GM12864 (cell line): Measurements from ENCODE around the gene SNRNP70.
A peak's percentile ranks its signal among the peaks of the same experiment; 100 is the strongest.
"Not testable (repeated sequence)": the region's sequence is repeated elsewhere in the genome, so short reads cannot be mapped to it uniquely, and the experiment has no call there.

Source experiments
- DNase-seq: peaks from one replicate; pipeline ENCODE4 v3.0.0-alpha.2; 2011; ENCODE audit warnings: low read depth
- H3K4me3 ChIP-seq: 2 replicates; pipeline ENCODE4 v1.5.1; 2011; ENCODE audit warnings: mild to moderate bottlenecking, low read depth, low read length, control low read depth
- CTCF ChIP-seq: IDR thresholded peaks from 2 replicates; pipeline ENCODE4 v1.5.1; 2011; ENCODE audit warnings: low read depth, mild to moderate bottlenecking, moderate library complexity, low read length, control low read depth, inconsistent platforms; ENCODE audit errors: missing control alignments

SNRNP70 gene

GRCh38 chr19:49085020-49085867, at the start of gene SNRNP70:
TSS of gene SNRNP70 (plus strand) at chr19:49085451. CDS start at chr19:49086415, 964 bp downstream.
- DNase-seq = peak; percentile 97
- no peak for TF ChIP-seq CTCF
- peak within 1 kb of the TSS; percentile 97 for H3K4me3 ChIP-seq

GRCh38 chr19:49036815-49037214, 48.4 kb upstream of the SNRNP70 start, which contains the start of gene CGB1:
TSS of gene CGB1 (minus strand) at chr19:49036895. CDS start at chr19:49036711, 184 bp downstream.
- not testable (repeated sequence) for H3K4me3 ChIP-seq, DNase-seq
- TF ChIP-seq CTCF = peak; percentile 60

GRCh38 chr19:49038111-49038510, 47.1 kb upstream of the SNRNP70 start:
- not testable (repeated sequence) for DNase-seq, H3K4me3 ChIP-seq

- DNase-seq, H3K4me3 ChIP-seq: not testable (repeated sequence)
These were observed 46.5 kb upstream of the SNRNP70 start for GRCh38 chr19:49038557-49039276.

GRCh38 chr19:49039736-49040135, 45.5 kb upstream of the SNRNP70 start:
- H3K4me3 ChIP-seq, DNase-seq: not testable (repeated sequence)

GRCh38 chr19:49042177-49042576, 43.1 kb upstream of the SNRNP70 start:
- no peak for DNase-seq
- no peak for TF ChIP-seq CTCF
- H3K4me3 ChIP-seq = no peak overlapping the region

- H3K4me3 ChIP-seq, DNase-seq: not testable (repeated sequence)
These were observed 42.6 kb upstream of the SNRNP70 start for GRCh38 chr19:49042666-49043065.

- not testable (repeated sequence) for H3K4me3 ChIP-seq, DNase-seq
These were observed 41.7 kb upstream of the SNRNP70 start, which contains the start of gene CGB5 for GRCh38 chr19:49043548-49043947. TSS of gene CGB5 (plus strand) at chr19:49043848. CDS start at chr19:49044210, 362 bp downstream.

- not testable (repeated sequence) for DNase-seq, H3K4me3 ChIP-seq
These were observed 36.2 kb upstream of the SNRNP70 start, which contains the start of gene CGB8 for GRCh38 chr19:49049011-49049410. TSS of gene CGB8 (minus strand) at chr19:49049111. CDS start at chr19:49048739, 372 bp downstream.

GRCh38 chr19:49049834-49050233, 35.4 kb upstream of the SNRNP70 start:
- H3K4me3 ChIP-seq, DNase-seq: not testable (repeated sequence)

GRCh38 chr19:49050376-49051033, 34.7 kb upstream of the SNRNP70 start:
- not testable (repeated sequence) for DNase-seq, H3K4me3 ChIP-seq
